H9 (cell line): ENCODE results near the gene NEGR1. TPM values are rescaled to one million over a fixed set of nuclear protein-coding genes. Genes with fewer than 3 reads are reported as not detected.

Source experiments
- DNase-seq: peaks from one replicate; pipeline ENCODE4 v3.0.0-alpha.2; 2017
- H2AFZ ChIP-seq: one replicate; pipeline ENCODE4 v1.6.1; 2013; ENCODE audit warnings: mild to moderate bottlenecking, low read length, control low read depth, moderate library complexity
- H2AK5ac ChIP-seq: 2 replicates; pipeline ENCODE4 v1.6.1; 2013; ENCODE audit warnings: low read length, control low read depth, mixed read lengths; ENCODE audit not compliant: insufficient read length
- H2BK120ac ChIP-seq: one replicate; pipeline ENCODE4 v1.6.1; 2013; ENCODE audit warnings: low read depth, mild to moderate bottlenecking, low read length, control low read depth, inconsistent platforms; ENCODE audit not compliant: poor library complexity, severe bottlenecking
- H2BK12ac ChIP-seq: 2 replicates; pipeline ENCODE4 v1.6.1; 2013; ENCODE audit warnings: low read length, control low read depth, mixed read lengths, low read depth; ENCODE audit not compliant: insufficient read length
- H2BK15ac ChIP-seq: 2 replicates; pipeline ENCODE4 v1.6.1; 2013; ENCODE audit warnings: low read depth, low read length, control low read depth
- H2BK20ac ChIP-seq: one replicate; pipeline ENCODE4 v1.6.1; 2013; ENCODE audit warnings: low read depth, mild to moderate bottlenecking, low read length, control low read depth, inconsistent platforms; ENCODE audit not compliant: poor library complexity, severe bottlenecking
- H2BK5ac ChIP-seq: 2 replicates; pipeline ENCODE4 v1.6.1; 2013; ENCODE audit warnings: low read length, control low read depth, mixed read lengths; ENCODE audit not compliant: insufficient read length
- H3K14ac ChIP-seq: 2 replicates; pipeline ENCODE4 v1.6.1; 2013; ENCODE audit warnings: low read length, control low read depth; ENCODE audit not compliant: insufficient read depth
- H3K18ac ChIP-seq: 2 replicates; pipeline ENCODE4 v1.6.1; 2013; ENCODE audit warnings: low read depth, mild to moderate bottlenecking, mixed read lengths, low read length, control low read depth; ENCODE audit not compliant: insufficient read length
- H3K23ac ChIP-seq: 2 replicates; pipeline ENCODE4 v1.6.1; 2013; ENCODE audit warnings: low read length, control low read depth, mixed read lengths, low read depth; ENCODE audit not compliant: insufficient read length
- H3K23me2 ChIP-seq: 2 replicates; pipeline ENCODE4 v1.6.1; 2013; ENCODE audit warnings: low read depth, mild to moderate bottlenecking, mixed read lengths, low read length, control low read depth; ENCODE audit not compliant: insufficient read length, poor library complexity, severe bottlenecking
- H3K27ac ChIP-seq: 2 replicates; pipeline ENCODE4 v1.5.1; 2013; ENCODE audit warnings: low read length, control low read depth, mixed read lengths, low read depth; ENCODE audit not compliant: insufficient read length
- H3K27me3 ChIP-seq: 2 replicates; pipeline ENCODE4 v1.6.1; 2013; ENCODE audit warnings: low read length, control low read depth, inconsistent platforms; ENCODE audit not compliant: insufficient read depth
- H3K4ac ChIP-seq: 2 replicates; pipeline ENCODE4 v1.6.1; 2013; ENCODE audit warnings: low read depth, mild to moderate bottlenecking, control low read depth, inconsistent platforms, low read length, moderate library complexity
- H3K4me1 ChIP-seq: 2 replicates; pipeline ENCODE4 v1.6.1; 2013; ENCODE audit warnings: low read length, control low read depth, inconsistent platforms; ENCODE audit not compliant: insufficient read depth
- H3K4me2 ChIP-seq: 2 replicates; pipeline ENCODE4 v1.6.1; 2013; ENCODE audit warnings: low read length, control low read depth, mixed read lengths; ENCODE audit not compliant: insufficient read length, insufficient read depth
- H3K56ac ChIP-seq: 2 replicates; pipeline ENCODE4 v1.6.1; 2013; ENCODE audit warnings: low read depth, mild to moderate bottlenecking, mixed read lengths, low read length, control low read depth; ENCODE audit not compliant: insufficient read length
- H3K79me1 ChIP-seq: 2 replicates; pipeline ENCODE4 v1.6.1; 2013; ENCODE audit warnings: low read depth, mild to moderate bottlenecking, moderate library complexity, low read length, control low read depth, inconsistent platforms; ENCODE audit not compliant: insufficient read depth, poor library complexity, severe bottlenecking
- H3K79me2 ChIP-seq: 2 replicates; pipeline ENCODE4 v1.6.1; 2013; ENCODE audit warnings: low read length, control low read depth, inconsistent platforms; ENCODE audit not compliant: insufficient read depth
- H3K9ac ChIP-seq: 2 replicates; pipeline ENCODE4 v1.6.1; 2013; ENCODE audit warnings: low read length, control low read depth, mixed read lengths; ENCODE audit not compliant: insufficient read length; ENCODE audit errors: extremely low read depth
- H3K9me3 ChIP-seq: one replicate; pipeline ENCODE4 v1.6.1; 2013; ENCODE audit warnings: low read depth, low read length, inconsistent platforms; ENCODE audit not compliant: control insufficient read depth
- H3T11ph ChIP-seq: one replicate; pipeline ENCODE4 v1.6.1; 2013; ENCODE audit warnings: mild to moderate bottlenecking, low read length, control low read depth, inconsistent platforms
- H4K20me1 ChIP-seq: one replicate; pipeline ENCODE4 v1.6.1; 2013; ENCODE audit not compliant: control insufficient read depth, insufficient read length, insufficient read depth
- H4K5ac ChIP-seq: 2 replicates; pipeline ENCODE4 v1.6.1; 2013; ENCODE audit warnings: low read depth, mild to moderate bottlenecking, mixed read lengths, low read length, control low read depth; ENCODE audit not compliant: insufficient read length
- H4K8ac ChIP-seq: replicated peaks from 2 replicates; pipeline ENCODE4 v1.6.1; 2013; ENCODE audit warnings: low read length, control low read depth, mixed read lengths, low read depth; ENCODE audit not compliant: insufficient read length
- H4K91ac ChIP-seq: 2 replicates; pipeline ENCODE4 v1.6.1; 2013; ENCODE audit warnings: low read depth, mild to moderate bottlenecking, moderate library complexity, mixed read lengths, low read length, control low read depth; ENCODE audit not compliant: insufficient read length
- H3K27ac Mint-ChIP-seq, 3 experiments: 2 replicates in 2 of 3; 3 replicates in 1 of 3; pipeline ENCODE4 v1.8.0; 2020 to 2021; ENCODE audit warnings: mixed read lengths in 3 of 3, mild to moderate bottlenecking in 1 of 3, moderate library complexity in 1 of 3
- H3K27me3 Mint-ChIP-seq: 2 replicates; pipeline ENCODE4 v1.8.0; 2021; ENCODE audit warnings: low read depth, mild to moderate bottlenecking, moderate library complexity, mixed read lengths
- H3K36me3 Mint-ChIP-seq, 3 experiments: 2 replicates in 2 of 3; 3 replicates in 1 of 3; pipeline ENCODE4 v1.8.0; 2020 to 2021; ENCODE audit warnings: low read depth in 3 of 3, mixed read lengths in 3 of 3; ENCODE audit not compliant: insufficient read depth in 1 of 3
- H3K4me1 Mint-ChIP-seq, 2 experiments: 2 replicates each; pipeline ENCODE4 v1.8.0; 2020; ENCODE audit warnings: mixed read lengths in 2 of 2
- H3K4me3 Mint-ChIP-seq, 2 experiments: 2 replicates in 1 of 2; 3 replicates in 1 of 2; pipeline ENCODE4 v1.8.0; 2020 to 2021; ENCODE audit warnings: mild to moderate bottlenecking in 2 of 2, mixed read lengths in 2 of 2, moderate library complexity in 1 of 2
- H3K9me3 Mint-ChIP-seq, 2 experiments: 2 replicates in 1 of 2; 3 replicates in 1 of 2; pipeline ENCODE4 v1.8.0; 2020; ENCODE audit warnings: mild to moderate bottlenecking in 2 of 2, mixed read lengths in 2 of 2, moderate library complexity in 1 of 2
- WGBS: extraction: QIAGEN DNeasy Blood & Tissue Kit; methylation state at CpG from one replicate; pipeline ENCODE4 v1.1.7; 2013; ENCODE audit warnings: missing lambda C conversion rate, low lambda C conversion rate, mixed read lengths; ENCODE audit not compliant: insufficient read length; ENCODE audit errors: extremely low coverage; 5-methylcytosine and 5-hydroxymethylcytosine counted together
- total RNA-seq: library from RNA; stranded (reverse); gene quantifications from 2 replicates; pipeline ENCODE4 v1.2.1, GENCODE V29; 2021
- TF ChIP-seq, protein P1 (sequence below): fragments of 200-600 bp; sonication (generic); conservative IDR thresholded peaks from 3 replicates; pipeline ENCODE4 v1.8.0; 2021; ENCODE audit warnings: antibody characterized with exemption, mild to moderate bottlenecking

NEGR1 gene
- total RNA-seq, 1 experiment from 2014 or later: 0.13 TPM

DNA sequence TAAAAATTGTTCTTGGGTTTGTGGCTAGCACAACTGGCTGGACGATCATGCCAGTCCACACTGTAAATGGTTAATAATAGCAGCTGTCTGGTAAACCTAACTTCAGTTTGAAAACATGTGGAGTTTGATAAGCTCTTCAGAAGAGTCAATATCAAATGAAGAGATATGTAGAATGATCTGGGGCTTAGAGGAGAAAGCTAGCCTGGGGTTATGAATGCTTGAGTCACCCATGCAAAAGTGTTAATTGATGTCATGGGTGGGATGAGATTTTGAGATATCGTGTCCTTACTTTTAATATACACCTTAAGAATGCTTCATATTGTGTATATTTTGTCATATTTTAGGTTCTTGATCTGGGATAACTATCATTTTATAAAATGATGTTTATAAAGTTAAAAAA is 646.8 kb downstream of the NEGR1 start:
- H3K4me3 Mint-ChIP-seq: no peak overlapping the region
- Histone ChIP-seq H3K4me1 (no peaks in the 10 kb centered on the region), H4K91ac (no peak overlapping the region), H3K4ac (no peak overlapping the region), H3K79me1 (no peaks in the 10 kb centered on the region), H3K79me2 (no peaks in the 10 kb centered on the region), H2BK12ac (no peak overlapping the region), H3K23ac (no peak overlapping the region), H3T11ph (no peak overlapping the region), H2AK5ac (no peak overlapping the region), H3K4me2 (no peak overlapping the region), H4K5ac (no peak overlapping the region), H2BK20ac (no peak overlapping the region), H3K23me2 (no peaks in the 10 kb centered on the region), H3K27ac (no peak overlapping the region), H2BK15ac (no peak overlapping the region), H4K20me1 (no peaks in the 10 kb centered on the region), H3K9ac (no peak overlapping the region), H2BK5ac (no peak overlapping the region), H3K27me3 (no peaks in the 10 kb centered on the region), H3K14ac (no peak overlapping the region), H3K18ac (no peak overlapping the region), H4K8ac (no peak overlapping the region), H3K56ac (no peak overlapping the region), H2BK120ac (no peak overlapping the region), H2AFZ (no peak overlapping the region), H3K9me3 (no peaks in the 10 kb centered on the region)
- H3K4me1 Mint-ChIP-seq: no peaks in the 10 kb centered on the region
- no peaks in the 10 kb centered on the region for H3K27me3 Mint-ChIP-seq
- TF ChIP-seq, protein P1, sequence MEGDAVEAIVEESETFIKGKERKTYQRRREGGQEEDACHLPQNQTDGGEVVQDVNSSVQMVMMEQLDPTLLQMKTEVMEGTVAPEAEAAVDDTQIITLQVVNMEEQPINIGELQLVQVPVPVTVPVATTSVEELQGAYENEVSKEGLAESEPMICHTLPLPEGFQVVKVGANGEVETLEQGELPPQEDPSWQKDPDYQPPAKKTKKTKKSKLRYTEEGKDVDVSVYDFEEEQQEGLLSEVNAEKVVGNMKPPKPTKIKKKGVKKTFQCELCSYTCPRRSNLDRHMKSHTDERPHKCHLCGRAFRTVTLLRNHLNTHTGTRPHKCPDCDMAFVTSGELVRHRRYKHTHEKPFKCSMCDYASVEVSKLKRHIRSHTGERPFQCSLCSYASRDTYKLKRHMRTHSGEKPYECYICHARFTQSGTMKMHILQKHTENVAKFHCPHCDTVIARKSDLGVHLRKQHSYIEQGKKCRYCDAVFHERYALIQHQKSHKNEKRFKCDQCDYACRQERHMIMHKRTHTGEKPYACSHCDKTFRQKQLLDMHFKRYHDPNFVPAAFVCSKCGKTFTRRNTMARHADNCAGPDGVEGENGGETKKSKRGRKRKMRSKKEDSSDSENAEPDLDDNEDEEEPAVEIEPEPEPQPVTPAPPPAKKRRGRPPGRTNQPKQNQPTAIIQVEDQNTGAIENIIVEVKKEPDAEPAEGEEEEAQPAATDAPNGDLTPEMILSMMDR: no peak
- H3K36me3 Mint-ChIP-seq: no peaks in the 10 kb centered on the region
- no CpG with 5 or more reads among the region's 2 CpGs for WGBS
- no peaks in the 10 kb centered on the region for H3K9me3 Mint-ChIP-seq
- no peak overlapping the region for H3K27ac Mint-ChIP-seq
- DNase-seq: no peak
